Adrenal gland (tissue), 5 donors: ENCODE data around the gene TBL2.

Source experiments
- POLR2A ChIP-seq, 2 donors: fragments of 450-650 bp; IDR thresholded peaks; one replicate each; pipeline ENCODE4 v1.6.1; 2017; ENCODE audit warnings: antibody characterized with exemption in 2 of 2, mild to moderate bottlenecking in 2 of 2, moderate library complexity in 1 of 2
- TF ChIP-seq, protein P1 (sequence below), 6 experiments: fragments of 450-650 bp in 4 of 6; fragments of 200-600 bp in 2 of 6; sonication (generic) in 1 of 6; IDR thresholded peaks; 1 replicate in 5 of 6; 2 replicates in 1 of 6; pipeline versions ENCODE4 v1.5.1 to v1.8.0; 2016 to 2021; ENCODE audit warnings: antibody characterized with exemption in 6 of 6, mild to moderate bottlenecking in 2 of 6, moderate library complexity in 1 of 6
- donor health status: DM: no; HTN: no; CAD: no.

DNA sequence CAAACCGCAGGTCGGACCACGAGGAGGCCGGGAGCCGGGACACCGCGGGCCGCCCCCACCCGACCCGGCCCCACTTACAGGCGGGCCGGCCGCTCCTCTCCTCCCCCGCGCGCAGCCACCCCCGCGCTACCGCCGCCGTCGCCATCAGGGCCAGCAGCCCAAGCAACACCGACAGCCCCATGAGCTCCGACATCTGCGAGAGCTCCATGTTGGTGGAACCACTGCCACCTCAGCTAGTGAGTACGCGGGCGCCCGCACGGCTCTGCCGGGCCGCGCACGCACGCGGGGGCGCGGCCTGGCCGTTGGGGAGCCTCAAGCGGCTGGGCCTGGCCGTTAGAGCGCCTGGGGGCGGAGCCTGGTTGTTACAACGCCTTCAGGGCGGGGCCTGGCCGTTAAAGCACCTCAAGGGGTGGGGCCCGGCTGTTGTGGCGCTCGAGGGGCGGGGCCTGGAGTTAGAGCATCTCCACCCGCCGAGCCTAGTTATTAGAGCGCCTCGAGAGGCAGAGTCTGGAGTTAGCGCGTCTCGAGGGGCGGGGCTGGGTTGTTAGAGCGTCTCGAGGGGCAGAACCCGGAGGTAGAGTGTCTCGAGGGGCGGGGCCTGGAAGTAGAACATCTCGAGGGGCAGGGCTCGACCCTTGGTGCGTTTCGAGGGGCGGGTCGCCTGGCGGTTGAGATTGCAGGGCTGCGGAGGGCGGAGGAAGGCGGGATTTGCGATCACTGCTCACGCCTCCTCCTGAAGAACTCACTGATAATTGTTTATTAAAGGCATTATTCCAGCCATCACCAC lies at the start of gene TBL2:
- TF ChIP-seq, protein P1, sequence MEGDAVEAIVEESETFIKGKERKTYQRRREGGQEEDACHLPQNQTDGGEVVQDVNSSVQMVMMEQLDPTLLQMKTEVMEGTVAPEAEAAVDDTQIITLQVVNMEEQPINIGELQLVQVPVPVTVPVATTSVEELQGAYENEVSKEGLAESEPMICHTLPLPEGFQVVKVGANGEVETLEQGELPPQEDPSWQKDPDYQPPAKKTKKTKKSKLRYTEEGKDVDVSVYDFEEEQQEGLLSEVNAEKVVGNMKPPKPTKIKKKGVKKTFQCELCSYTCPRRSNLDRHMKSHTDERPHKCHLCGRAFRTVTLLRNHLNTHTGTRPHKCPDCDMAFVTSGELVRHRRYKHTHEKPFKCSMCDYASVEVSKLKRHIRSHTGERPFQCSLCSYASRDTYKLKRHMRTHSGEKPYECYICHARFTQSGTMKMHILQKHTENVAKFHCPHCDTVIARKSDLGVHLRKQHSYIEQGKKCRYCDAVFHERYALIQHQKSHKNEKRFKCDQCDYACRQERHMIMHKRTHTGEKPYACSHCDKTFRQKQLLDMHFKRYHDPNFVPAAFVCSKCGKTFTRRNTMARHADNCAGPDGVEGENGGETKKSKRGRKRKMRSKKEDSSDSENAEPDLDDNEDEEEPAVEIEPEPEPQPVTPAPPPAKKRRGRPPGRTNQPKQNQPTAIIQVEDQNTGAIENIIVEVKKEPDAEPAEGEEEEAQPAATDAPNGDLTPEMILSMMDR (IDR thresholded peaks at IDR 0.05), result peak in 2 of 6 experiments; percentile 12 to 28
- TF ChIP-seq POLR2A (IDR thresholded peaks at IDR 0.05), result peak; percentile 67 to 93
